K562 (cell line): Measurements from ENCODE around the gene KIF3A. TPM values are rescaled to one million over a fixed set of nuclear protein-coding genes. Genes with fewer than 3 reads are reported as not detected.

Source experiments
- ATAC-seq: fragments of 200-7000 bp; cut with Tn5 transposase; 3 replicates; pipeline ENCODE4 v1.9.1; 2020; ENCODE audit warnings: moderate library complexity
- BruUV-seq: library from RNA; stranded (reverse); fragments of 400-500 nt; replicated peaks from 2 replicates; lab custom pipeline; 2021; lab: Mats Ljungman, UMichigan
- CTCF ChIA-PET: fragments of 300-600 bp; formaldehyde crosslinking; extraction: SDS; loops from one replicate; lab custom pipeline; 2021; ENCODE audit warnings: low intra/inter-chr PET ratio; lab: Yijun Ruan, JAX
- POLR2A ChIA-PET: fragments of 300-600, 350-650 bp; sonication (Branson Sonifier 250); formaldehyde crosslinking; extraction: SDS; loops from one replicate; lab custom pipeline; 2021; ENCODE audit warnings: antibody characterized with exemption, inconsistent platforms; lab: Yijun Ruan, JAX
- DNase-seq, 4 experiments: peaks; one replicate each; pipeline versions ENCODE4 v3.0.0 to v3.0.0-alpha.2; 2011 to 2018; ENCODE audit warnings: low spot score in 3 of 4, mixed read lengths in 3 of 4; ENCODE audit errors: extremely low read depth in 1 of 4
- FAIRE-seq: peaks from 2 replicates; lab custom pipeline; 2011; peaks lifted over from hg19 to GRCh38; lab: Jason Lieb, UNC
- H2AFZ ChIP-seq: 2 replicates; pipeline ENCODE4 v1.6.0; 2011; ENCODE audit warnings: low read depth, low read length, control low read depth, inconsistent platforms
- H3K27ac ChIP-seq: fragments of 200-600 bp; 3 replicates; pipeline ENCODE4 v1.8.0; 2011; ENCODE audit warnings: low read depth, mild to moderate bottlenecking, control low read depth, inconsistent platforms, low read length, moderate library complexity, mixed read lengths; ENCODE audit errors: extremely low read depth
- H3K27me3 ChIP-seq, 2 experiments: fragments of 300-600 bp in 1 of 2; 2 replicates in 1 of 2; 3 replicates in 1 of 2; pipeline versions ENCODE4 v1.6.0 to v1.8.0; 2011; ENCODE audit warnings: inconsistent platforms in 2 of 2, low read length in 2 of 2, mild to moderate bottlenecking in 1 of 2, mixed read lengths in 1 of 2, moderate library complexity in 1 of 2; ENCODE audit not compliant: control insufficient read depth in 2 of 2, insufficient read depth in 2 of 2
- H3K36me3 ChIP-seq: fragments of 300-600 bp; 3 replicates; pipeline ENCODE4 v1.8.0; 2011; ENCODE audit warnings: mild to moderate bottlenecking, low read length, inconsistent platforms; ENCODE audit not compliant: control insufficient read depth, insufficient read depth
- H3K4me1 ChIP-seq, 2 experiments: fragments of 200-600 bp in 1 of 2; replicated peaks in 1 of 2; 2 replicates in 1 of 2; 3 replicates in 1 of 2; pipeline versions ENCODE4 v1.5.1 to v1.8.0; 2011; ENCODE audit warnings: inconsistent platforms in 2 of 2, low read length in 2 of 2, mild to moderate bottlenecking in 1 of 2, mixed read lengths in 1 of 2, moderate library complexity in 1 of 2; ENCODE audit not compliant: control insufficient read depth in 2 of 2, insufficient read depth in 2 of 2
- H3K4me2 ChIP-seq: 2 replicates; pipeline ENCODE4 v1.6.1; 2011; ENCODE audit warnings: low read length, control low read depth, inconsistent platforms, mixed read lengths; ENCODE audit not compliant: insufficient read depth
- H3K4me3 ChIP-seq: fragments of 200-600 bp; sonication (generic), shearing (Covaris generic); 2 replicates; pipeline ENCODE4 v1.5.1; 2016; ENCODE audit warnings: control low read depth, inconsistent platforms
- H3K79me2 ChIP-seq: fragments of 200-600 bp; 3 replicates; pipeline ENCODE4 v1.8.0; 2011; ENCODE audit warnings: low read length, inconsistent platforms; ENCODE audit not compliant: control insufficient read depth, insufficient read depth
- H3K9ac ChIP-seq, 2 experiments: 2 replicates each; pipeline versions ENCODE4 v1.6.0 to v1.6.1; 2011; ENCODE audit warnings: low read depth in 2 of 2, low read length in 2 of 2, control low read depth in 1 of 2, inconsistent platforms in 1 of 2, mild to moderate bottlenecking in 1 of 2, mixed read lengths in 1 of 2; ENCODE audit not compliant: insufficient read depth in 1 of 2
- H3K9me1 ChIP-seq: one replicate; pipeline ENCODE4 v1.6.0; 2011; ENCODE audit warnings: inconsistent platforms, mild to moderate bottlenecking, low read length, moderate library complexity; ENCODE audit not compliant: control insufficient read depth, insufficient read depth
- H3K9me3 ChIP-seq: replicated peaks from 2 replicates; pipeline ENCODE4 v1.5.1; 2011; ENCODE audit warnings: low read depth, low read length, inconsistent platforms; ENCODE audit not compliant: control insufficient read depth, insufficient read depth
- H4K20me1 ChIP-seq: replicated peaks from 2 replicates; pipeline ENCODE4 v1.6.1; 2011; ENCODE audit warnings: low read length, inconsistent platforms, mixed read lengths; ENCODE audit not compliant: control insufficient read depth, insufficient read depth
- C11orf30 ChIP-seq: fragments of 450-650 bp; IDR thresholded peaks from 2 replicates; pipeline ENCODE4 v1.6.1; 2016; ENCODE audit warnings: low read depth, mild to moderate bottlenecking
- CBX1 ChIP-seq: sonication (generic); IDR thresholded peaks from 2 replicates; pipeline ENCODE4 v1.6.1; 2016; ENCODE audit warnings: antibody characterized with exemption, low read depth, mild to moderate bottlenecking
- CEBPB ChIP-seq: fragments of 450-650 bp; IDR thresholded peaks from 2 replicates; pipeline ENCODE4 v1.6.1; 2016; ENCODE audit warnings: missing genetic modification characterization, missing compliant biosample characterization
- CEBPG ChIP-seq, 3 experiments: fragments of 200-800 bp in 1 of 3; sonication (Bioruptor generic) in 1 of 3; sonication (generic) in 1 of 3; formaldehyde crosslinking in 1 of 3; IDR thresholded peaks in 2 of 3; conservative IDR thresholded peaks in 1 of 3; 2 replicates each; pipeline versions ENCODE4 v1.6.1 to v1.8.0; 2016 to 2022; ENCODE audit warnings: missing compliant biosample characterization in 2 of 3, missing genetic modification characterization in 2 of 3, mild to moderate bottlenecking in 1 of 3, missing genetic modification reagents in 1 of 3
- MAFF ChIP-seq: IDR thresholded peaks from 2 replicates; pipeline ENCODE4 v1.6.1; 2012; ENCODE audit warnings: low read length, improper control_type of control experiment
- MAFK ChIP-seq: IDR thresholded peaks from 2 replicates; pipeline ENCODE4 v1.6.1; 2011; ENCODE audit warnings: low read length, improper control_type of control experiment
- MLLT1 ChIP-seq, 2 experiments: fragments of 450-650 bp; IDR thresholded peaks; 2 replicates each; pipeline ENCODE4 v1.6.1; 2016
- PTRF ChIP-seq: fragments of 450-650 bp; IDR thresholded peaks from 2 replicates; pipeline ENCODE4 v1.6.1; 2016; ENCODE audit warnings: mild to moderate bottlenecking, missing genetic modification characterization, missing compliant biosample characterization
- TRIM25 ChIP-seq: fragments of 450-650 bp; IDR thresholded peaks from 2 replicates; pipeline ENCODE4 v1.7.0; 2016; ENCODE audit warnings: borderline replicate concordance
- ZNF12 ChIP-seq: sonication (generic); formaldehyde crosslinking; IDR thresholded peaks from 2 replicates; pipeline ENCODE4 v1.4.0; 2020; ENCODE audit warnings: mild to moderate bottlenecking, missing genetic modification reagents
- ZNF316 ChIP-seq: fragments of 450-650 bp; IDR thresholded peaks from 2 replicates; pipeline ENCODE4 v1.6.1; 2016
- ZNF445 ChIP-seq: fragments of 250-450 bp; sonication (Bioruptor Pico); IDR thresholded peaks from 2 replicates; pipeline ENCODE4 v1.4.0; 2020; ENCODE audit warnings: low read depth, mild to moderate bottlenecking, moderate library complexity
- ZNF561 ChIP-seq: fragments of 450-650 bp; formaldehyde crosslinking; conservative IDR thresholded peaks from 2 replicates; pipeline ENCODE4 v1.4.0; 2020; ENCODE audit warnings: mild to moderate bottlenecking, moderate library complexity
- ZNF75A ChIP-seq: fragments of 450-650 bp; formaldehyde crosslinking; IDR thresholded peaks from 2 replicates; pipeline ENCODE4 v1.4.0; 2020; ENCODE audit warnings: mild to moderate bottlenecking
- WGBS: fragments of 100-300 bp; shearing (Covaris generic); methylation state at CpG from one replicate; pipeline ENCODE4 v1.1.6; 2016; ENCODE audit warnings: low coverage, mixed read lengths; ENCODE audit not compliant: insufficient coverage; ENCODE audit errors: missing lambda C conversion rate; 5-methylcytosine and 5-hydroxymethylcytosine counted together
- in situ Hi-C: fragments of 300-500 bp; cut with MboI; formaldehyde crosslinking; loops from 4 replicates; pipeline ENCODE4 v1.15.0; 2018; ENCODE audit warnings: inconsistent platforms, mixed read lengths
- intact Hi-C: fragments of 100-400 bp; cut with micrococcal nuclease; formaldehyde crosslinking; loops from 2 replicates; pipeline ENCODE4 v1.14.2; 2022
- polyA plus RNA-seq, 8 experiments: library from polyadenylated mRNA; depleted of rRNA in 4 of 8; stranded (reverse) in 5 of 8; unstranded in 3 of 8; fragments of >200 nt; fragmentation: Nextera tagmentation in 2 of 8; fragmentation: Illumina TruSeq in 1 of 8; extraction: Ambion mirVana in 2 of 8; extraction: Trizol in 1 of 8; gene quantifications; 2 replicates each; pipeline versions ENCODE4 v1.2.1 to v1.2.3, GENCODE V29; 2011 to 2014; ENCODE audit warnings: inconsistent platforms in 1 of 8, missing spikeins in 1 of 8
- total RNA-seq, 7 experiments: library from RNA; depleted of rRNA in 6 of 7; stranded (reverse); fragments of >200 nt in 6 of 7; fragmentation: Illumina TruSeq in 2 of 7; extraction: Trizol in 2 of 7; gene quantifications; 2 replicates each; pipeline versions ENCODE4 v1.2.1 to v1.2.3, GENCODE V29; 2011 to 2021; ENCODE audit warnings: low replicate concordance in 1 of 7

KIF3A gene
- total and polyA plus RNA-seq, 9 of the 15 experiments (the other 6 are each of a cell fraction or from before 2014, with no cell fraction given), result 1.5 to 7.8 (median 6.0) TPM

GRCh38 chr5:132729896-132730295 lies 7.5 kb downstream of the KIF3A start:
- POLR2A ChIA-PET, result interaction anchor here (0.7 kb wide), 1 partner anchor 125 kb away, joined by 3 read pairs; no protein-coding TSS in a partner anchor
- 93% methylated on average over 10 of the region's 10 CpGs for WGBS

GRCh38 chr5:132725745-132726144 lies 11.6 kb downstream of the KIF3A start:
- H3K9me1 ChIP-seq, result no peaks in the 10 kb centered on the region
- ATAC-seq (no peak), FAIRE-seq (no peak), DNase-seq (no peak)
- no peaks in the 10 kb centered on the region for H3K27me3 ChIP-seq
- WGBS, result 84% methylated on average over 2 of the region's 2 CpGs
- intact Hi-C loops (no loop called here), in situ Hi-C loops (no loop called here)
- H3K4me2 ChIP-seq, result no peak overlapping the region
- no peaks in the 10 kb centered on the region for H3K36me3 ChIP-seq
- H2AFZ ChIP-seq, result no peak overlapping the region
- no peak overlapping the region for H3K27ac ChIP-seq
- CTCF ChIA-PET, result no interaction called here
- no peaks in the 10 kb centered on the region for H3K79me2 ChIP-seq
- BruUV-seq, result no TSS peak
- no peak overlapping the region for H3K4me3 ChIP-seq
- POLR2A ChIA-PET, result interaction anchor here (1.4 kb wide), 1 partner anchor 12 kb away, joined by 5 read pairs; the partner anchor contains the start of gene KIF3A
- H3K9me3 ChIP-seq, result no peaks in the 10 kb centered on the region
- no peak overlapping the region for H3K9ac ChIP-seq
- no peaks in the 10 kb centered on the region for H3K4me1 ChIP-seq
- no peaks in the 10 kb centered on the region for H4K20me1 ChIP-seq
- no peak for TF ChIP-seq CEBPG (CRISPR knock-in tag; IDR thresholded peaks at IDR 0.05)
- TF ChIP-seq CEBPG (tag; conservative IDR thresholded peaks at IDR 0.05 in 1 of 2, IDR thresholded peaks at IDR 0.05 in 1 of 2), result peak; percentile 41 to 45; a peak in 2 of 4 replicates
- no peak for TF ChIP-seq TRIM25
- peak; percentile 47; the same call in 1 of the 2 replicates for TF ChIP-seq MAFK
- TF ChIP-seq MLLT1 (IDR thresholded peaks at IDR 0.05), result no peak
- peak; percentile 64; the same call in 1 of the 2 replicates for TF ChIP-seq MAFF
- TF ChIP-seq CEBPB (tag), result peak; percentile 25; the same call in 1 of the 2 replicates
- TF ChIP-seq ZNF75A (CRISPR knock-in tag), result no peak
- no peak for TF ChIP-seq ZNF561
- no peak for TF ChIP-seq ZNF12 (CRISPR knock-in tag)
- TF ChIP-seq ZNF316, result peak; percentile 76
- TF ChIP-seq C11orf30, result peak; percentile 60

More at GRCh38 chr5:132729896-132730295, 7.5 kb downstream of the KIF3A start:
- CTCF ChIA-PET, result no interaction called here
- Histone ChIP-seq H3K9me3 (no peaks in the 10 kb centered on the region), H3K79me2 (no peaks in the 10 kb centered on the region), H3K9ac (no peak overlapping the region), H3K27me3 (no peaks in the 10 kb centered on the region), H3K4me3 (no peak overlapping the region), H3K27ac (no peak overlapping the region), H3K36me3 (no peaks in the 10 kb centered on the region), H4K20me1 (no peaks in the 10 kb centered on the region), H3K4me2 (no peak overlapping the region), H3K9me1 (no peaks in the 10 kb centered on the region), H2AFZ (no peak overlapping the region), H3K4me1 (no peaks in the 10 kb centered on the region)
- ATAC-seq (no peak), DNase-seq (no peak), FAIRE-seq (no peak)
- TF ChIP-seq CBX1 (no peak), ZNF445 (CRISPR knock-in tag) (no peak), PTRF (no peak)
- in situ Hi-C loops (no loop called here), intact Hi-C loops (no loop called here)
- no TSS peak for BruUV-seq
